ENCODE measurements around the gene NSG2. TPM values are rescaled to one million over a fixed set of nuclear protein-coding genes. Genes with fewer than 3 reads are reported as not detected.

NSG2 gene
- total RNA-seq, 4 donors from 2014 or later = not detected

DNA sequence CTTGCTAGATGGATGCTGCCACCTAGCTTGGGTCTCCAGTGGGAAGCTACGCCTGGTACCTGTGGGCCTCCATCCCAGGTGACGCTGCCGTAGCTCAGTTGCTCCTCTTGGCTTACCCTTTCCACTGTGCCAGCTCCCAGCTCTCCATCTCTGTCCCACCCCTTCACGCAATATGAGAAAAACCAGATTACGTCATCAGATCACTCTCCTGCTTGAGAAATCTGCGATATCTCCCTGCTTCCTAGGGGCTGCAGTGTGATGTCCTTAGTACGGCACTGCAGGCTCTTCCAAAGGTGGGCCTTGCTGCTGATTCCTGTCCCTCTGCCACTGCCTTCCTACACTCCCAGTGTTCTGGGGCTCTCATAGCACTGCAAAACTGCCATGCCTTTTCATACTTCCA is 28.9 kb downstream of the NSG2 start:
- TF ChIP-seq, protein P1, sequence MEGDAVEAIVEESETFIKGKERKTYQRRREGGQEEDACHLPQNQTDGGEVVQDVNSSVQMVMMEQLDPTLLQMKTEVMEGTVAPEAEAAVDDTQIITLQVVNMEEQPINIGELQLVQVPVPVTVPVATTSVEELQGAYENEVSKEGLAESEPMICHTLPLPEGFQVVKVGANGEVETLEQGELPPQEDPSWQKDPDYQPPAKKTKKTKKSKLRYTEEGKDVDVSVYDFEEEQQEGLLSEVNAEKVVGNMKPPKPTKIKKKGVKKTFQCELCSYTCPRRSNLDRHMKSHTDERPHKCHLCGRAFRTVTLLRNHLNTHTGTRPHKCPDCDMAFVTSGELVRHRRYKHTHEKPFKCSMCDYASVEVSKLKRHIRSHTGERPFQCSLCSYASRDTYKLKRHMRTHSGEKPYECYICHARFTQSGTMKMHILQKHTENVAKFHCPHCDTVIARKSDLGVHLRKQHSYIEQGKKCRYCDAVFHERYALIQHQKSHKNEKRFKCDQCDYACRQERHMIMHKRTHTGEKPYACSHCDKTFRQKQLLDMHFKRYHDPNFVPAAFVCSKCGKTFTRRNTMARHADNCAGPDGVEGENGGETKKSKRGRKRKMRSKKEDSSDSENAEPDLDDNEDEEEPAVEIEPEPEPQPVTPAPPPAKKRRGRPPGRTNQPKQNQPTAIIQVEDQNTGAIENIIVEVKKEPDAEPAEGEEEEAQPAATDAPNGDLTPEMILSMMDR (IDR thresholded peaks at IDR 0.05) = no peak
- no peak for DNase-seq (ENCODE audit: low spot score)
- no peak for ATAC-seq (ENCODE audit: low FRiP score)

DNA sequence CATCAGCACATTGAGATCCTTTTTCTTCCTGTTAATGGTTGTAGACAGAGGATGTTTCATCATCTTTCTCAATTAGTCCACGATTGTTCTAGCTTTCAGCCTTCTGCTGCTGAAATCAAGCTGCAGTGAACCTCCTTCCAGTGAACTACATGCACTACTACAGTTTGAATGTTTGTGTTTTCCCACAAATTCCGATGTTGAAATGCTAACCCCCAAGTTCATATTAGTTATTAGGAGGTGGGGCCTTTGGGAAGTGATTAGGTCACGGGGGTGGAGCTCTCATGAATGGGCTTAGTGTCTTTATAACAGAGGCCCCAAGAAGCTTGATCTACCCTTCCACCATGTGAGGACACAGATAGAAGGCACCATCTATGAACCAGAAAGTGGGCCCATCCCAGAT is 32.9 kb downstream of the NSG2 start:
- ATAC-seq (ENCODE audit: low FRiP score) (no peak), DNase-seq (ENCODE audit: low spot score) (no peak)
- TF ChIP-seq, protein P1 (IDR thresholded peaks at IDR 0.05) = no peak

DNA sequence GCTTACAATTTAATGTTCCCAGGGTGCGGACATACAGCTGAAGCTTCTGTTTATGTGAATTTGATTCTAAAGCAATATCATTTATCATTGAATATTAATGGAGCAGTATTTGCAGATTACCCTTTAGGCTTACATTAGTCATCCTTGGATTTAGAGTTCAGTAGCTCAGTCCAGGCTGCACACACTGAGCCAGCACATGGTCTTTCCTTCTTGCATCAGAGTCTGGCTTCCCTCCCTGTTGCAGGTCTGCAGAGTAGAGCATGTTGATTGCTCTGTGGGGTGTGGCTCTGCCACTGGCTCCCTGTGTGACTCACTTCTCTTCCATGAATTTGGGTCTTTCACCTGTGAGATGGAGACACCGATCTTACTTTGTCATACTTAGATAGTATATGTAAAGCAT is 36.8 kb downstream of the NSG2 start:
- DNase-seq (ENCODE audit: low spot score) (no peak), ATAC-seq (ENCODE audit: low FRiP score) (no peak)
- TF ChIP-seq, protein P1 (IDR thresholded peaks at IDR 0.05) = no peak

DNA sequence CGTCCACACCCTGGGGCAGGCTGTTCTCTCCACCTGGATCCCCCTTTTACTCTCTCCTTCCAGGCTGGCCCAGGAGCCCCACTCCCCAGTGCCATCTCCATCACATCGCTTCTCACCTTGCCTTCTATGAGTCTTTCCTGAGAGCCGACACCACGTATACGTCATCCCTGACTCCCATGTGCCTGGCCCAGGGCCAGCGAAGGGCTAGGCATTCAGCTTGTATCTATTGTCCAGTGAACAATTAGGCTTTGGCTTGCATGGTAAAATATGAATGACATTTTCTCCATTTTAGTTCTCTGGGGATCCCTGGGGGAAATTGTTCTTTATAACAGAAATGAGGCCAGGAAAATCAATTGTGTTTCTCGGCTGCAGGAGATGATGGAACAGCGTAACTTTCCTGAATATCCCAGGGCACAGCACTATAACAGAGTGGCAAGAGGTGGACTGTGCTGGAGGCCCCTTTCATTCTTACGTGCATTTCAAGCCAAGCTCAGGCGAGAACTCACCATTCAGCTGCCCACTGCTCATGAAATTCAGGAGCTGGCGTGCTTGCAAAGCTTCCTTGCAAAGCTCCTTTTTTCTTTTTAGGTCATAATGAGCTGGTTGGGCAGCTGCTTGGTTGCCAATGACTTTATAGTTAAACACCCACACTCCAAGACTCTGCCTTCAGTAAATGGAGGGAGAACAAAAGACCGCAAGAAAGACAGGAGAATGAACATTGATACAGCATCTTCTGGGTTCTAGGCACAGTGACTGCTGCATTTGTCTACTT is 37.7 kb downstream of the NSG2 start:
- DNase-seq (ENCODE audit: low spot score) (no peak), ATAC-seq (ENCODE audit: low FRiP score) (no peak)
- TF ChIP-seq, protein P1 (IDR thresholded peaks at IDR 0.05) = no peak

DNA sequence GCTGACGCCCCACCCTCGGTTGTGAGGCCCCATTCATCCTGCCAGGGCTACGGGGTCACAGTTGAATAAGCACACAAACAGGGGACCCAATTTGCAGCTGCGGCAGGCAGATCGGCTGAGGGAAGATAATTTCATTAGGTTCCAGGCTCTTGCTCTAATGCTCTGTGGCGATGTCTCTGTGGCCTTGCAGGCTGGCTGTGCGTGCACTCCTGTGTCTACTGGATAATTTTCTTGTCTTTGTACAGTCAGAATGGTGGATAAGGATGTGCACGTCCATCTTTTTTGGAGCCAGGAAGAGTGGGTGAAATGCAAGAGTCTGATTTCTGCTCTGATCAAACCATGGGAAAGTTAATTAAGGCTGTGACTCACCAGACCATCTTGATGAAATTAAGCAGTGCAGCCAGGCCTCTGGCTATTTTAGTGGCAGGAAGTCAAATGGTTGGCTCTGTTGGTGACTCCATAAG is 39.2 kb downstream of the NSG2 start:
- ATAC-seq (ENCODE audit: low FRiP score) (no peak), DNase-seq (ENCODE audit: low spot score) (no peak)
- TF ChIP-seq, protein P1 (IDR thresholded peaks at IDR 0.05) = no peak

DNA sequence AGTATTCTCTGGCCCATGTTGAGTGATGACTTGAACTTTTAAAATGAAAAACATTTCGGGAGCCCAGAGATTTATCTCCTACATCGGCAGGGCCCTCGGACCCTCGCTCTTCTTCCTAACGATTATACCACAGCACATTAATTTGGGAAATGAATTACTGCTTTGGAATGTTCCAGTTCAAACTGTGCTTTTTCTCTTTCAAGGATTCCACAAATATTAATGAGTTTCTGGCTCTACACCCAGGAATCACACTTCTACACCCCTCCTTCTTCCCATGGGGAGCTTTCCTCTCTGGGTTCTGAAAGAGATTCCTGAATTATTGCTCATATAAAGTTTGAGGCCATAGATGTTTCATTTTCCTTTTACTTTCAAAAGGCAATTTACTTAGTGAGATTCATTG is 41.2 kb downstream of the NSG2 start:
- DNase-seq (ENCODE audit: low spot score) (no peak), ATAC-seq (ENCODE audit: low FRiP score) (no peak)
- TF ChIP-seq, protein P1 (IDR thresholded peaks at IDR 0.05) = no peak

DNA sequence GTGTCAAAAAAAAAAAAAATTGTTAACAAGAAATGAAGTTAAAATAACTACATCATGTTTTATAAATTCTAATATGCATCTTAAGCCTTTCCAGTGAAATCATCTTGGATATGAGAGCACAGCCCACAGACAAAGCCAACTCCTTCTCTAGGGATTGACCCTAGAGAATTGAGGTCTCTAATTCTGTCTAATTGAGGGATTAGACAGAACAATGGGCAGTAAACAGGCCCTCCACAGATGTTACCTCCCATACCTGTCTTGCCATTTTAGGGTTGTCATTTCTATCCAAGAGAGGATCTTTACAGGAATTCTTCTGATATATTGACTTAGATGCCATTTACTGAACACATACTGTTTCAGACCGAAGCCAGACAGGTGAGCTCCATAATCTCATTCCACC is 42.3 kb downstream of the NSG2 start:
- TF ChIP-seq, protein P1 (IDR thresholded peaks at IDR 0.05) = no peak
- no peak for ATAC-seq (ENCODE audit: low FRiP score)
- DNase-seq (ENCODE audit: low spot score) = no peak
